Measurements from ENCODE around the gene DEFB128. TPM values are rescaled to one million over a fixed set of nuclear protein-coding genes. Genes with fewer than 3 reads are reported as not detected.

Gene DEFB128
- total and polyA plus RNA-seq, 4 donors = not detected

GRCh38 chr20:235891-236290 is 46.4 kb upstream of the DEFB128 start:
- Histone ChIP-seq H3K9me3 (ENCODE audit: control insufficient read depth in 4 of 4, low read length in 3 of 4) (no peaks in the 10 kb centered on the region), H3K4me3 (ENCODE audit: low read depth in 1 of 3, low read length in 3 of 3) (no peak overlapping the region), H3K27me3 (ENCODE audit: control insufficient read depth in 4 of 4, insufficient read depth in 4 of 4, low read length in 3 of 4) (no peaks in the 10 kb centered on the region), H3K36me3 (ENCODE audit: control insufficient read depth in 4 of 4, insufficient read depth in 3 of 4, low read depth in 1 of 4, low read length in 3 of 4) (no peaks in the 10 kb centered on the region), H3K27ac (ENCODE audit: low read depth in 1 of 2, low read length in 2 of 2) (no peak overlapping the region), H3K9ac (ENCODE audit: low read depth in 1 of 2, low read length in 2 of 2) (no peak overlapping the region), H3K4me1 (ENCODE audit: control insufficient read depth in 4 of 4, insufficient read depth in 4 of 4, low read length in 3 of 4) (peaks cover 0 to 4% (median 0%) of the 10 kb centered on the region in 4 donors)
- TF ChIP-seq HNF4A (conservative IDR thresholded peaks at IDR 0.05) = no peak
- no peak for TF ChIP-seq RXRA (IDR thresholded peaks at IDR 0.05)
- TF ChIP-seq, protein P1, sequence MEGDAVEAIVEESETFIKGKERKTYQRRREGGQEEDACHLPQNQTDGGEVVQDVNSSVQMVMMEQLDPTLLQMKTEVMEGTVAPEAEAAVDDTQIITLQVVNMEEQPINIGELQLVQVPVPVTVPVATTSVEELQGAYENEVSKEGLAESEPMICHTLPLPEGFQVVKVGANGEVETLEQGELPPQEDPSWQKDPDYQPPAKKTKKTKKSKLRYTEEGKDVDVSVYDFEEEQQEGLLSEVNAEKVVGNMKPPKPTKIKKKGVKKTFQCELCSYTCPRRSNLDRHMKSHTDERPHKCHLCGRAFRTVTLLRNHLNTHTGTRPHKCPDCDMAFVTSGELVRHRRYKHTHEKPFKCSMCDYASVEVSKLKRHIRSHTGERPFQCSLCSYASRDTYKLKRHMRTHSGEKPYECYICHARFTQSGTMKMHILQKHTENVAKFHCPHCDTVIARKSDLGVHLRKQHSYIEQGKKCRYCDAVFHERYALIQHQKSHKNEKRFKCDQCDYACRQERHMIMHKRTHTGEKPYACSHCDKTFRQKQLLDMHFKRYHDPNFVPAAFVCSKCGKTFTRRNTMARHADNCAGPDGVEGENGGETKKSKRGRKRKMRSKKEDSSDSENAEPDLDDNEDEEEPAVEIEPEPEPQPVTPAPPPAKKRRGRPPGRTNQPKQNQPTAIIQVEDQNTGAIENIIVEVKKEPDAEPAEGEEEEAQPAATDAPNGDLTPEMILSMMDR (IDR thresholded peaks at IDR 0.05; ENCODE audit: low read depth, low read length, missing input control) = peak; percentile 29
- no peak for TF ChIP-seq HNF4G (IDR thresholded peaks at IDR 0.05)
- peak; percentile 64 to 76 for TF ChIP-seq RAD21 (IDR thresholded peaks at IDR 0.05)
- no peak for TF ChIP-seq FOXA2 (IDR thresholded peaks at IDR 0.05)
- TF ChIP-seq, protein P2, sequence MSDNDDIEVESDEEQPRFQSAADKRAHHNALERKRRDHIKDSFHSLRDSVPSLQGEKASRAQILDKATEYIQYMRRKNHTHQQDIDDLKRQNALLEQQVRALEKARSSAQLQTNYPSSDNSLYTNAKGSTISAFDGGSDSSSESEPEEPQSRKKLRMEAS (IDR thresholded peaks at IDR 0.05) = no peak
- TF ChIP-seq SP1 (IDR thresholded peaks at IDR 0.05) = no peak
- no peak for TF ChIP-seq EGR1 (IDR thresholded peaks at IDR 0.05; ENCODE audit: low read depth in 2 of 2)
- 74% methylated on average over 1 of the region's 1 CpG for WGBS
- DNase-seq (ENCODE audit: low spot score) = no peak

GRCh38 chr20:227439-228105 is 38.1 kb upstream of the DEFB128 start:
- WGBS = 74% methylated on average over 3 of the region's 3 CpGs
- no peak for DNase-seq (ENCODE audit: low spot score)
- Histone ChIP-seq H3K9me3 (ENCODE audit: control insufficient read depth in 4 of 4, low read length in 3 of 4) (no peaks in the 10 kb centered on the region), H3K4me3 (ENCODE audit: low read depth in 1 of 3, low read length in 3 of 3) (no peak overlapping the region), H3K9ac (ENCODE audit: low read depth in 1 of 2, low read length in 2 of 2) (no peak overlapping the region), H3K36me3 (ENCODE audit: control insufficient read depth in 4 of 4, insufficient read depth in 3 of 4, low read depth in 1 of 4, low read length in 3 of 4) (no peaks in the 10 kb centered on the region), H3K27ac (ENCODE audit: low read depth in 1 of 2, low read length in 2 of 2) (no peak overlapping the region), H3K4me1 (ENCODE audit: control insufficient read depth in 4 of 4, insufficient read depth in 4 of 4, low read length in 3 of 4) (no peaks in the 10 kb centered on the region), H3K27me3 (ENCODE audit: control insufficient read depth in 4 of 4, insufficient read depth in 4 of 4, low read length in 3 of 4) (peaks cover 0 to 3% (median 0%) of the 10 kb centered on the region in 4 donors)
- TF ChIP-seq HNF4A (conservative IDR thresholded peaks at IDR 0.05) = no peak
- TF ChIP-seq NR2F2 (IDR thresholded peaks at IDR 0.05) = no peak
- TF ChIP-seq, protein P3, sequence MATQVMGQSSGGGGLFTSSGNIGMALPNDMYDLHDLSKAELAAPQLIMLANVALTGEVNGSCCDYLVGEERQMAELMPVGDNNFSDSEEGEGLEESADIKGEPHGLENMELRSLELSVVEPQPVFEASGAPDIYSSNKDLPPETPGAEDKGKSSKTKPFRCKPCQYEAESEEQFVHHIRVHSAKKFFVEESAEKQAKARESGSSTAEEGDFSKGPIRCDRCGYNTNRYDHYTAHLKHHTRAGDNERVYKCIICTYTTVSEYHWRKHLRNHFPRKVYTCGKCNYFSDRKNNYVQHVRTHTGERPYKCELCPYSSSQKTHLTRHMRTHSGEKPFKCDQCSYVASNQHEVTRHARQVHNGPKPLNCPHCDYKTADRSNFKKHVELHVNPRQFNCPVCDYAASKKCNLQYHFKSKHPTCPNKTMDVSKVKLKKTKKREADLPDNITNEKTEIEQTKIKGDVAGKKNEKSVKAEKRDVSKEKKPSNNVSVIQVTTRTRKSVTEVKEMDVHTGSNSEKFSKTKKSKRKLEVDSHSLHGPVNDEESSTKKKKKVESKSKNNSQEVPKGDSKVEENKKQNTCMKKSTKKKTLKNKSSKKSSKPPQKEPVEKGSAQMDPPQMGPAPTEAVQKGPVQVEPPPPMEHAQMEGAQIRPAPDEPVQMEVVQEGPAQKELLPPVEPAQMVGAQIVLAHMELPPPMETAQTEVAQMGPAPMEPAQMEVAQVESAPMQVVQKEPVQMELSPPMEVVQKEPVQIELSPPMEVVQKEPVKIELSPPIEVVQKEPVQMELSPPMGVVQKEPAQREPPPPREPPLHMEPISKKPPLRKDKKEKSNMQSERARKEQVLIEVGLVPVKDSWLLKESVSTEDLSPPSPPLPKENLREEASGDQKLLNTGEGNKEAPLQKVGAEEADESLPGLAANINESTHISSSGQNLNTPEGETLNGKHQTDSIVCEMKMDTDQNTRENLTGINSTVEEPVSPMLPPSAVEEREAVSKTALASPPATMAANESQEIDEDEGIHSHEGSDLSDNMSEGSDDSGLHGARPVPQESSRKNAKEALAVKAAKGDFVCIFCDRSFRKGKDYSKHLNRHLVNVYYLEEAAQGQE (IDR thresholded peaks at IDR 0.05) = no peak
- no peak for TF ChIP-seq GABPA (IDR thresholded peaks at IDR 0.05 in 1 of 2, conservative IDR thresholded peaks at IDR 0.05 in 1 of 2)
- TF ChIP-seq TAF1 (conservative IDR thresholded peaks at IDR 0.05) = no peak
- no peak for TF ChIP-seq JUND (IDR thresholded peaks at IDR 0.05)
- TF ChIP-seq, protein P2 (IDR thresholded peaks at IDR 0.05) = no peak
- TF ChIP-seq RAD21 (IDR thresholded peaks at IDR 0.05) = no peak
- no peak for TF ChIP-seq ATF3 (IDR thresholded peaks at IDR 0.05)
